ENCODE results near the gene PHPT1. TPM values are rescaled to one million over a fixed set of nuclear protein-coding genes. Genes with fewer than 3 reads are reported as not detected.

The PHPT1 gene
- total RNA-seq, 1 donor from 2014 or later = 142 TPM

- Mint-ChIP-seq H3K9me3 (ENCODE audit: unreplicated experiment) (no peaks in the 10 kb centered on the region), H3K27me3 (ENCODE audit: unreplicated experiment) (no peaks in the 10 kb centered on the region), H3K4me1 (ENCODE audit: unreplicated experiment) (peaks cover 3% of the 10 kb centered on the region), H3K36me3 (ENCODE audit: unreplicated experiment) (peaks cover 7% of the 10 kb centered on the region), H3K4me3 (ENCODE audit: unreplicated experiment) (no peak overlapping the region), H3K27ac (ENCODE audit: unreplicated experiment) (no peak overlapping the region)
- DNase-seq (ENCODE audit: extremely low spot score, unreplicated experiment) = no peak
- TF ChIP-seq CTCF (IDR thresholded peaks at IDR 0.05) = no peak
These were observed 9.9 kb downstream of the PHPT1 start for GRCh38 chr9:136858844-136859757.

GRCh38 chr9:136860529-136860928, 11.3 kb downstream of the PHPT1 start:
- H3K27ac Mint-ChIP-seq (ENCODE audit: unreplicated experiment) = no peak overlapping the region
- H3K9me3 Mint-ChIP-seq (ENCODE audit: unreplicated experiment) = no peaks in the 10 kb centered on the region
- no peak for DNase-seq (ENCODE audit: extremely low spot score, unreplicated experiment)
- H3K4me3 Mint-ChIP-seq (ENCODE audit: unreplicated experiment) = no peak overlapping the region
- TF ChIP-seq CTCF (IDR thresholded peaks at IDR 0.05) = no peak
- H3K36me3 Mint-ChIP-seq (ENCODE audit: unreplicated experiment) = peaks cover 7% of the 10 kb centered on the region
- no peaks in the 10 kb centered on the region for H3K27me3 Mint-ChIP-seq (ENCODE audit: unreplicated experiment)
- H3K4me1 Mint-ChIP-seq (ENCODE audit: unreplicated experiment) = peaks cover 12% of the 10 kb centered on the region

- Mint-ChIP-seq H3K4me3 (ENCODE audit: unreplicated experiment) (no peak overlapping the region), H3K27ac (ENCODE audit: unreplicated experiment) (no peak overlapping the region), H3K9me3 (ENCODE audit: unreplicated experiment) (no peaks in the 10 kb centered on the region), H3K4me1 (ENCODE audit: unreplicated experiment) (peaks cover 12% of the 10 kb centered on the region), H3K36me3 (ENCODE audit: unreplicated experiment) (peaks cover 7% of the 10 kb centered on the region), H3K27me3 (ENCODE audit: unreplicated experiment) (no peaks in the 10 kb centered on the region)
- no peak for TF ChIP-seq CTCF (IDR thresholded peaks at IDR 0.05)
- DNase-seq (ENCODE audit: extremely low spot score, unreplicated experiment) = no peak
These were observed 12.0 kb downstream of the PHPT1 start for GRCh38 chr9:136860933-136861873.

GRCh38 chr9:136861874-136862457, 12.8 kb downstream of the PHPT1 start:
- Mint-ChIP-seq H3K9me3 (ENCODE audit: unreplicated experiment) (no peaks in the 10 kb centered on the region), H3K36me3 (ENCODE audit: unreplicated experiment) (peaks cover 7% of the 10 kb centered on the region), H3K4me1 (ENCODE audit: unreplicated experiment) (peaks cover 12% of the 10 kb centered on the region), H3K4me3 (ENCODE audit: unreplicated experiment) (no peak overlapping the region), H3K27ac (ENCODE audit: unreplicated experiment) (no peak overlapping the region), H3K27me3 (ENCODE audit: unreplicated experiment) (no peaks in the 10 kb centered on the region)
- no peak for TF ChIP-seq CTCF (IDR thresholded peaks at IDR 0.05)
- no peak for DNase-seq (ENCODE audit: extremely low spot score, unreplicated experiment)
